Type B pancreatic cell (in vitro differentiated cells): ENCODE results near the gene UBP1. TPM values are rescaled to one million over a fixed set of nuclear protein-coding genes. Genes with fewer than 3 reads are reported as not detected.
"Not testable (repeated sequence)": the region's sequence is repeated elsewhere in the genome, so short reads cannot be mapped to it uniquely, and the experiment has no call there.

Experiments
- DNase-seq: peaks from one replicate; pipeline ENCODE4 v3.0.0; 2021; ENCODE audit warnings: mixed read lengths; ENCODE audit not compliant: unreplicated experiment; ENCODE audit errors: extremely low spot score
- H3K27ac Mint-ChIP-seq: 2 replicates; pipeline ENCODE4 v1.8.0; 2021; ENCODE audit warnings: mild to moderate bottlenecking, mixed read lengths
- H3K27me3 Mint-ChIP-seq: 2 replicates; pipeline ENCODE4 v1.8.0; 2021; ENCODE audit warnings: mixed read lengths
- H3K36me3 Mint-ChIP-seq: 2 replicates; pipeline ENCODE4 v1.8.0; 2021; ENCODE audit warnings: mixed read lengths
- H3K4me1 Mint-ChIP-seq: one replicate; pipeline ENCODE4 v1.8.0; 2021; ENCODE audit warnings: mixed read lengths; ENCODE audit not compliant: unreplicated experiment
- H3K4me3 Mint-ChIP-seq: 2 replicates; pipeline ENCODE4 v1.8.0; 2021; ENCODE audit warnings: mild to moderate bottlenecking, mixed read lengths
- H3K9me3 Mint-ChIP-seq: 2 replicates; pipeline ENCODE4 v1.8.0; 2021; ENCODE audit warnings: mixed read lengths
- total RNA-seq: library from RNA; stranded (reverse); gene quantifications from 2 replicates; pipeline ENCODE4 v1.2.1, GENCODE V29; 2021; ENCODE audit warnings: low replicate concordance
- TF ChIP-seq, protein P1 (sequence below): fragments of 200-600 bp; sonication (generic); conservative IDR thresholded peaks from 2 replicates; pipeline ENCODE4 v1.5.0; 2021; ENCODE audit warnings: antibody characterized with exemption, mild to moderate bottlenecking

The UBP1 gene
- total RNA-seq, 1 donor from 2014 or later: 68.2 TPM

DNA sequence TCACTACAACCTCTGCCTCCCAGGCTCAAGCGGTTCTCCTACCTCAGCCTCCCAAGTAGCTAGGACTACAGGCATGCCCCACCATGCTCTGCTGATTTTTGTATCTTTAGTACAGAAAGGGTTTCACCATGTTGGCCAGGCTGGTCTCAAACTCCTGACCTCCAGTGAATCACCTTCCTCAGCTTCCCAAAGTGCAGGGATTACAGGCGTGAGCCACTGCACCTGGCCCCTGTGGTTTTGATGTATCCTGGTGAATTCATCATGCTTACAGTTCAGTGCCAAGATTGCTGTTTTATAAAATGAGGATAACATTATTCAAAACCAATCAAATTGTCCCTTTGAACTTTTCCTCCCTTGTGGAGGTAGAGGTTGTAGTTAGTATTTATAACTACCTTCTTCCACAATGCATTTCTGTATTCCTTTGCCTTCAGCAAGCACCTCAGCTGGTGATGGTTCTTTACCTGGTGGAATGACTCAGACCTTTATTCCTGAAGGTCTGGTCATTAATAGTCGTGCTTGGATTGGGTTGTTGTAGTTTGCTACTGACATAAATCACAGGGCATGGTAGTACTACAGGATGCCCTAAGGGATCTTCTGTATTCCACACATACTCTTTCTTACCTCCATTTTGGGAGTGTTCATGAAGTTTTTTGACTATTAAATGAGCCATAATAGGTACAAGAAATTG, 76.9 kb downstream of the UBP1 start:
- Mint-ChIP-seq H3K36me3 (peaks cover 14% of the 10 kb centered on the region), H3K27ac (no peak overlapping the region), H3K27me3 (no peaks in the 10 kb centered on the region), H3K4me3 (no peak overlapping the region), H3K4me1 (peaks cover 4% of the 10 kb centered on the region), H3K9me3 (no peaks in the 10 kb centered on the region)
- TF ChIP-seq, protein P1, sequence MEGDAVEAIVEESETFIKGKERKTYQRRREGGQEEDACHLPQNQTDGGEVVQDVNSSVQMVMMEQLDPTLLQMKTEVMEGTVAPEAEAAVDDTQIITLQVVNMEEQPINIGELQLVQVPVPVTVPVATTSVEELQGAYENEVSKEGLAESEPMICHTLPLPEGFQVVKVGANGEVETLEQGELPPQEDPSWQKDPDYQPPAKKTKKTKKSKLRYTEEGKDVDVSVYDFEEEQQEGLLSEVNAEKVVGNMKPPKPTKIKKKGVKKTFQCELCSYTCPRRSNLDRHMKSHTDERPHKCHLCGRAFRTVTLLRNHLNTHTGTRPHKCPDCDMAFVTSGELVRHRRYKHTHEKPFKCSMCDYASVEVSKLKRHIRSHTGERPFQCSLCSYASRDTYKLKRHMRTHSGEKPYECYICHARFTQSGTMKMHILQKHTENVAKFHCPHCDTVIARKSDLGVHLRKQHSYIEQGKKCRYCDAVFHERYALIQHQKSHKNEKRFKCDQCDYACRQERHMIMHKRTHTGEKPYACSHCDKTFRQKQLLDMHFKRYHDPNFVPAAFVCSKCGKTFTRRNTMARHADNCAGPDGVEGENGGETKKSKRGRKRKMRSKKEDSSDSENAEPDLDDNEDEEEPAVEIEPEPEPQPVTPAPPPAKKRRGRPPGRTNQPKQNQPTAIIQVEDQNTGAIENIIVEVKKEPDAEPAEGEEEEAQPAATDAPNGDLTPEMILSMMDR: no peak
- no peak for DNase-seq

DNA sequence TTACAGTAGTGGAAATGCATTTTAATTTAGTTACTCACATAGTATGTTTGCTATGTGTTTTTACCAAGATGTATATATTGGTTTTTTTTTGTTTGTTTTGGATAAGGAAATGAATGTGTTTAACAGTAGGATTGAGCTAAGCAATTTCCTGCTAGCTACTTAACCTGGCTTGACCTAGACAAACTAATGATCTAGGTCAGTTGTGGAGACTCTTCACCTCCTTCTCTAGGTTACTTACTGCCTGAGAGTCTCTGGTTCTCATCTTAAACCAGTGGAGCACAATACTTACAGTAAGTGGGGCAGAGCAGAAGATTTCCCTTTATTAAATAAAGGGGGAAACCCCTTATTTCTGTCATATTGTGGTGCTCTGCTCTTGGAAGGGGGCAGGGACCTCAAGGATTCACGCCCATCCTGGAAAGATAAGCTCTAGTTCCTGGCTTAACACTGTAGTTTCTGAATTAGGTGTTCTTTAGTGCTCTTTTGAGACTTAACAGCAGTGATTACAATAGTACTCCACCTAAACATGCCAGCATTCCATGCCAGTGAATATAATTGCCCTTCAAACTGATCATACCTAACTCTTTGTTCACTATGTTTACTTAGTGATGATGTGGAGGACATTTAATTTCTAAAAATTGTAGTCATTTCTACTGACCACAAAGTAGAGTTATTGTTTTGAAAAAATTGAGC, 79.9 kb downstream of the UBP1 start:
- TF ChIP-seq, protein P1: no peak
- no peak for DNase-seq

DNA sequence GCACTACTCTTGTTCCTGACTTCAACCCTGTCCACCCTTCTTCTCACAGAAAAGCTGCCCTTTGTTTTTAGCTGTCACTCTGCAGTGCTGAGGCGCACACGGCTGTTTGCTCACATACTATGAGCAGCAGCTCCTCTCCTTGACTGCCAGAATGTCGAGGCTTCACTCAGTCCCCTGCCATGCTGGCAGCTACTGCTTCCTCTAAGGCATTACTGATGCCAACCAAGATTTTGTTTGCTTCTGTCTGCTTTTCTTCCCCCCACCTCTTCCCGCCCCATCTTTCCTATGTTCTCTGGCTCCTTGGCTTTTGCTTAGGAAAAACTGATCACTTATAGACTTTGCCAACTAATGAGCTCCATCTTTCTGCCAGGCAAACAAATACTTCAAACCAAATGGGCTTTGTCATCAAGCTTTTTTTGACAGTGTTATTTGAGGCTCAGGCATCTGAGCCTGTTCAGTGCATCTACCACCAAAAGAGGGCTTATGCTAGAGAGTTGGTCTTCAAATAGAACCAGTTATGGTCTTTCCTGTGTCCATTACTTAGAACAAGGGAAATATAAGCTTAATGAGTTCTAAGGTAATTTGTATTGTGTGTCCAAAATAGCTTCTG, 81.9 kb downstream of the UBP1 start:
- H3K36me3 Mint-ChIP-seq: peaks cover 14% of the 10 kb centered on the region
- no peak overlapping the region for H3K4me3 Mint-ChIP-seq
- no peak for DNase-seq
- TF ChIP-seq, protein P1: no peak
- no peaks in the 10 kb centered on the region for H3K27me3 Mint-ChIP-seq
- H3K27ac Mint-ChIP-seq: no peak overlapping the region
- H3K4me1 Mint-ChIP-seq: peaks cover 9% of the 10 kb centered on the region
- H3K9me3 Mint-ChIP-seq: no peaks in the 10 kb centered on the region

More for the DNA sequence above, 79.9 kb downstream of the UBP1 start:
- Mint-ChIP-seq H3K36me3 (peaks cover 14% of the 10 kb centered on the region), H3K9me3 (no peaks in the 10 kb centered on the region), H3K4me3 (no peak overlapping the region), H3K4me1 (peaks cover 9% of the 10 kb centered on the region), H3K27me3 (no peaks in the 10 kb centered on the region), H3K27ac (peak overlapping the region; percentile 85)

DNA sequence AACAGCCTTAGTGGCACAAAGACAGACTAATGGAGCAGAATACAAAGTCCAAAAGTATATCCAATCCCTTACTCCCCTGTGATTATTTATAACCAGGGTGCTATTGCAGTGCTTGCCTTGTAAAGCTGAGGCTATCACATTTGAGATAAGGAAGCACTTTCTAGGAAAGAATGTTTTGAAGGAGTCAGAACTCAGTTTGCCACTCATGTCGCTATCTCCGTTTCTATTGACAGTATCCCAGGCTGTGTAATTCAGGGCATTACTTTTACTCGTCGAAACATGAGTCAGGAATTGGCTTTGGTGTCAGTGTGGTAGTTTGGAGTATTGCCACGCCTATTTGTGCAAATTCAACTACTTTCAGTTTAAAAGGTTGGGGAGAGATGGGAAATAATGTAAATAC, 84.6 kb downstream of the UBP1 start:
- no peaks in the 10 kb centered on the region for H3K9me3 Mint-ChIP-seq

DNA sequence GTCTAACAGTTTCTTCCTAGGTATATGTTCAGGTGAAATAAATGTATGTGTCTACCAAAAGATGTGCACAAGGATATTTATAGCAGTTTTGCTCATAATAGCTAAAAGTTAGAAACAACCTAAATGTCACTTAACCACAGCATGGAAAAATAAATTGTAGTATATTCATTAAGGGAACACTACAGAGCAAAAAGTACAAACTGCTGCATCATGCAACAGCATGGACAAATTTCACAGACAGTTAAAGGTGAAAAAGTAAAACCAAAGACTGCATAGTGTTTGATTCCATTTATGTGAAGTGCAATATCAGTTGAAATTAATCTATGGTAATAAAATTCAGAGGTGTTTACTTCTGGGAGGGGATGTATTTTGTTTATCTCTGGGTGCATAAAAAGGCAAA, 100.4 kb downstream of the UBP1 start:
- Mint-ChIP-seq H3K4me1 (no peaks in the 10 kb centered on the region), H3K36me3 (peaks cover 9% of the 10 kb centered on the region), H3K9me3 (no peaks in the 10 kb centered on the region), H3K27ac (no peak overlapping the region), H3K4me3 (no peak overlapping the region), H3K27me3 (no peaks in the 10 kb centered on the region)
- TF ChIP-seq, protein P1: no peak
- no peak for DNase-seq

More for the DNA sequence above, 84.6 kb downstream of the UBP1 start:
- TF ChIP-seq, protein P1: no peak
- Mint-ChIP-seq H3K27me3 (no peaks in the 10 kb centered on the region), H3K4me3 (peak overlapping the region; percentile 10), H3K27ac (peak overlapping the region; percentile 5), H3K4me1 (peaks cover 9% of the 10 kb centered on the region), H3K36me3 (peaks cover 10% of the 10 kb centered on the region)
- DNase-seq: no peak

DNA sequence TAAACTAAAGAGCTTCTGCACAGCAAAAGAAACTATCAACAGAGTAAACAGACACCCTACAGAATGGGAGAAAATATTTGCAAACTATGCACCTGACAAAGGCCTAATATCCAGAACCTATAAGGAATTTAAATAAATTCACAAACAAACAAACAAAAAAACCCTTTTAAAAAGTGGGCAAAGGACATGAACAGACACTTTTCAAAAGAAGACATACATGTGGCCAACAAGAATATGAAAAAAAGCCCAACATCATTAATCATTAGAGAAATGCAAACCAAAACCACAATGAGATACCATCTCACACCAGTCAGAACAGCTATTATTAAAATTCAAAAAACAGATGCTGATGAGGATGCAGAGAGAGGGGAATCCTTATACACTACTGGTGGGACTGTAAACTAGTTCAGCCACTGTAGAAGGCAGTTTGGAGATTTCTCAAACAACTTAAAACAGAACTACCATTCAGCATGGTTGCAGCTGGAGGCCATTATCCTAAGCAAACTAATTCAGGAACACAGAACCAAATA, 101.2 kb downstream of the UBP1 start:
- H3K36me3 Mint-ChIP-seq: peaks cover 14% of the 10 kb centered on the region
- not testable (repeated sequence) for H3K27ac Mint-ChIP-seq, H3K9me3 Mint-ChIP-seq, H3K4me3 Mint-ChIP-seq, DNase-seq, H3K27me3 Mint-ChIP-seq, H3K4me1 Mint-ChIP-seq
